Adrenal gland (tissue), 12 donors: ENCODE measurements around the gene SNX20. TPM values are rescaled to one million over a fixed set of nuclear protein-coding genes. Genes with fewer than 3 reads are reported as not detected.

Source experiments
- DNase-seq, 7 donors: peaks; one replicate each; pipeline ENCODE4 v3.0.0-alpha.2; 2019 to 2020
- H3K27ac ChIP-seq, 5 donors: fragments of 200-600 bp; sonication (generic) in 4 of 5; 1 replicate in 3 of 5; 2 replicates in 2 of 5; pipeline versions ENCODE4 v1.5.1 to v1.8.0; 2016 to 2020; ENCODE audit warnings: mild to moderate bottlenecking in 1 of 5
- H3K27me3 ChIP-seq: fragments of 200-600 bp; 2 replicates; pipeline ENCODE4 v1.8.0; 2021
- H3K36me3 ChIP-seq, 2 donors: fragments of 200-600 bp; replicated peaks in 1 of 2; 1 replicate in 1 of 2; 2 replicates in 1 of 2; pipeline versions ENCODE4 v1.5.1 to v1.8.0; 2018 to 2022
- H3K4me1 ChIP-seq, 2 donors: fragments of 200-600 bp; replicated peaks in 1 of 2; 1 replicate in 1 of 2; 2 replicates in 1 of 2; pipeline versions ENCODE4 v1.5.1 to v1.8.0; 2018 to 2021
- H3K4me3 ChIP-seq, 4 donors: fragments of 200-600 bp; sonication (generic) in 3 of 4; one replicate each; pipeline ENCODE4 v1.5.1; 2016 to 2018
- H3K9me3 ChIP-seq, 3 donors: fragments of 200-600 bp; sonication (generic) in 1 of 3; replicated peaks in 1 of 3; 1 replicate in 2 of 3; 2 replicates in 1 of 3; pipeline versions ENCODE4 v1.5.1 to v1.8.0; 2016 to 2021
- POLR2A ChIP-seq, 2 donors: fragments of 450-650 bp; IDR thresholded peaks; one replicate each; pipeline ENCODE4 v1.6.1; 2017; ENCODE audit warnings: antibody characterized with exemption in 2 of 2, mild to moderate bottlenecking in 2 of 2, moderate library complexity in 1 of 2
- WGBS, 4 donors: extraction: QIAGEN DNeasy Blood & Tissue Kit in 2 of 4; methylation state at CpG; one replicate each; pipeline versions ENCODE4 v1.1.5 to v1.1.7; 2013 to 2017; 5-methylcytosine and 5-hydroxymethylcytosine counted together
- intact Hi-C, 2 donors: fragments of 100-400 bp; cut with DNase I; formaldehyde crosslinking; loops; one replicate each; pipeline versions ENCODE4 v1.14.1 to v1.15.0; 2022 to 2023
- polyA plus RNA-seq, 3 donors: library from polyadenylated mRNA; stranded (reverse); fragments of 200-250 nt in 2 of 3; fragments of 350-450 nt in 1 of 3; fragmentation: Illumina TruSeq in 1 of 3; extraction: RNeasy Lipid Tissue Mini Kit (QIAGEN cat#74804) in 1 of 3; gene quantifications; one replicate each; pipeline ENCODE4 v1.2.3, GENCODE V29; 2013 to 2014
- total RNA-seq, 9 donors: library from RNA; depleted of rRNA in 4 of 9; stranded (reverse); fragments of >200 nt in 4 of 9; fragments of 120-200 nt in 1 of 9; fragmentation: NEBNext Ultra II Directional in 1 of 9; extraction: Animal tissue kit (Norgen Biotek cat#: 25700) in 1 of 9; gene quantifications; one replicate each; pipeline versions ENCODE4 v1.1.0 to v1.2.4, GENCODE V29; 2013 to 2023
- TF ChIP-seq, protein P1 (sequence below), 6 experiments: fragments of 450-650 bp in 4 of 6; fragments of 200-600 bp in 2 of 6; sonication (generic) in 1 of 6; IDR thresholded peaks; 1 replicate in 5 of 6; 2 replicates in 1 of 6; pipeline versions ENCODE4 v1.5.1 to v1.8.0; 2016 to 2021; ENCODE audit warnings: antibody characterized with exemption in 6 of 6, mild to moderate bottlenecking in 2 of 6, moderate library complexity in 1 of 6
- donor health status: healthy with polysubstance abuse.
- donor health status: Bipolar disorder and iron deficiency.
- donor health status: DM: yes; HTN: yes; CAD: no.
- donor health status: DM: no; HTN: no; CAD: no.
- donor health status: DM: no; HTN: no; CAD: no.
- donor health status: DM: yes; HTN: yes; CAD: no.

Gene SNX20
- total and polyA plus RNA-seq, 12 donors: 0.12 to 4.0 (median 2.6) TPM

DNA sequence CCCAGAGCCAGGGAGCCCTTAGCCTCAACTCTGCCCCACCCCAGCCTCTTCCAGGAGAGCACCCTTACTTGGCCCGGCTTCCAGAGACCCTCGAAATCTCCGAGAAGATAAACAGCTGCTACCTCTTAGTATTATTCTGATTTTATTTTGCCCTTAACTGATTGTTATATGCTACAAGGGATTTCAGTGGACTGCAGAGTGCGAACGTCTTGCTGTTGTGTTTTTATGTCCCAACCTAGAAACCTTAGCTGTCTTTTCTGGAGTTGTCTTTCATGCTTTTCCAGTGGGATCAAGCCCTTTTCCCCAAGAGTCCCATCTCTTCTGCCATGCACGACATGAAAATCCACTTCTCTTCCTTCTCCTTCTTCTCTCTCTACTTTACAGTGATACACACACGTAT is 47.0 kb downstream of the SNX20 start:
- Histone ChIP-seq H3K4me1 (no peaks in the 10 kb centered on the region), H3K27me3 (no peaks in the 10 kb centered on the region), H3K27ac (no peak overlapping the region), H3K9me3 (no peaks in the 10 kb centered on the region), H3K36me3 (no peaks in the 10 kb centered on the region), H3K4me3 (no peak overlapping the region)
- intact Hi-C loops: no loop called here
- DNase-seq: no peak
- WGBS, 4 donors: 89 to 93% (median 91%) methylated on average over 7 of the region's 7 CpGs
- no peak for TF ChIP-seq POLR2A (IDR thresholded peaks at IDR 0.05)
- TF ChIP-seq, protein P1, sequence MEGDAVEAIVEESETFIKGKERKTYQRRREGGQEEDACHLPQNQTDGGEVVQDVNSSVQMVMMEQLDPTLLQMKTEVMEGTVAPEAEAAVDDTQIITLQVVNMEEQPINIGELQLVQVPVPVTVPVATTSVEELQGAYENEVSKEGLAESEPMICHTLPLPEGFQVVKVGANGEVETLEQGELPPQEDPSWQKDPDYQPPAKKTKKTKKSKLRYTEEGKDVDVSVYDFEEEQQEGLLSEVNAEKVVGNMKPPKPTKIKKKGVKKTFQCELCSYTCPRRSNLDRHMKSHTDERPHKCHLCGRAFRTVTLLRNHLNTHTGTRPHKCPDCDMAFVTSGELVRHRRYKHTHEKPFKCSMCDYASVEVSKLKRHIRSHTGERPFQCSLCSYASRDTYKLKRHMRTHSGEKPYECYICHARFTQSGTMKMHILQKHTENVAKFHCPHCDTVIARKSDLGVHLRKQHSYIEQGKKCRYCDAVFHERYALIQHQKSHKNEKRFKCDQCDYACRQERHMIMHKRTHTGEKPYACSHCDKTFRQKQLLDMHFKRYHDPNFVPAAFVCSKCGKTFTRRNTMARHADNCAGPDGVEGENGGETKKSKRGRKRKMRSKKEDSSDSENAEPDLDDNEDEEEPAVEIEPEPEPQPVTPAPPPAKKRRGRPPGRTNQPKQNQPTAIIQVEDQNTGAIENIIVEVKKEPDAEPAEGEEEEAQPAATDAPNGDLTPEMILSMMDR (IDR thresholded peaks at IDR 0.05): no peak

DNA sequence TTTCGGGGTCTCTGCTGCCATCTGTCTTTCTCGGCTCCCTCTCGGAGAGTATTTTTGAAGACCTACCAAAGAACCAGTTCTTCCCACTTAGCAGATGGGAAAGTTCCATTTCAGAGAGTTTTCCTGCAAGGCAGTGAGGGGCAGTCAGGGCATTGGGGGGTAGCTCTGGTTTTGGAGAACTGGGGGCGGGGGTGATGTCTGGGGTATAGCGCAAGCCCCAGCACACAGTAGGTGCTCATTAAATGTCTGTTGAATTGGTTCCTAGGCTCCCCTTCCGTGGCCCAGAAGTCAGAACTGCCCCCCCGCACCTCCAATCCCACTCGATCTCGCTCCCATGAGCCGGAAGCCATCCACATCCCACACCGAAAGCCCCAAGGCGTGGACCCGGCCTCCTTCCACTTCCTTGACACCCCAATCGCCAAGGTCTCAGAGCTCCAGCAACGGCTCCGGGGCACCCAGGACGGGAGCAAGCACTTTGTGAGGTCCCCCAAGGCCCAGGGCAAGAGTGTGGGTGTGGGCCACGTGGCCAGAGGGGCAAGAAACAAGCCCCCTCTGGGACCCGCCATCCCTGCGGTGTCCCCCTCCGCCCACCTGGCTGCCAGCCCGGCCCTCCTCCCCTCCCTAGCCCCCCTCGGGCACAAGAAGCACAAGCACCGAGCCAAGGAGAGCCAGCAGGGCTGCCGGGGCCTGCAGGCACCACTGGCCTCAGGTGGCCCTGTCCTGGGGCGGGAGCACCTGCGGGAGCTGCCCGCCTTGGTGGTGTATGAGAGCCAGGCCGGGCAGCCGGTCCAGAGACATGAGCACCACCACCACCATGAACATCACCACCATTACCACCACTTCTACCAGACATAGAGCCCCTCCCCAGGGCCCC is 47.9 kb downstream of the SNX20 start:
- no peaks in the 10 kb centered on the region for H3K36me3 ChIP-seq
- no peak overlapping the region for H3K27ac ChIP-seq
- no peak for DNase-seq
- no peaks in the 10 kb centered on the region for H3K9me3 ChIP-seq
- TF ChIP-seq, protein P1 (IDR thresholded peaks at IDR 0.05): no peak
- no peak for TF ChIP-seq POLR2A (IDR thresholded peaks at IDR 0.05)
- whole genome bisulfite sequencing, 4 donors: 93 to 96% (median 94%) methylated on average over 17 to 30 of the region's 30 CpGs
- intact Hi-C loops: no loop called here
- no peaks in the 10 kb centered on the region for H3K27me3 ChIP-seq
- no peaks in the 10 kb centered on the region for H3K4me1 ChIP-seq
- no peak overlapping the region for H3K4me3 ChIP-seq

- TF ChIP-seq POLR2A (IDR thresholded peaks at IDR 0.05): no peak
- TF ChIP-seq, protein P1 (IDR thresholded peaks at IDR 0.05): no peak
- intact Hi-C loops: no loop called here
- 91 to 93% (median 92%) methylated on average over 21 to 22 of the region's 22 CpGs for WGBS, 4 donors
These were observed 49.0 kb downstream of the SNX20 start for GRCh38 chr16:50631985-50632576.

DNA sequence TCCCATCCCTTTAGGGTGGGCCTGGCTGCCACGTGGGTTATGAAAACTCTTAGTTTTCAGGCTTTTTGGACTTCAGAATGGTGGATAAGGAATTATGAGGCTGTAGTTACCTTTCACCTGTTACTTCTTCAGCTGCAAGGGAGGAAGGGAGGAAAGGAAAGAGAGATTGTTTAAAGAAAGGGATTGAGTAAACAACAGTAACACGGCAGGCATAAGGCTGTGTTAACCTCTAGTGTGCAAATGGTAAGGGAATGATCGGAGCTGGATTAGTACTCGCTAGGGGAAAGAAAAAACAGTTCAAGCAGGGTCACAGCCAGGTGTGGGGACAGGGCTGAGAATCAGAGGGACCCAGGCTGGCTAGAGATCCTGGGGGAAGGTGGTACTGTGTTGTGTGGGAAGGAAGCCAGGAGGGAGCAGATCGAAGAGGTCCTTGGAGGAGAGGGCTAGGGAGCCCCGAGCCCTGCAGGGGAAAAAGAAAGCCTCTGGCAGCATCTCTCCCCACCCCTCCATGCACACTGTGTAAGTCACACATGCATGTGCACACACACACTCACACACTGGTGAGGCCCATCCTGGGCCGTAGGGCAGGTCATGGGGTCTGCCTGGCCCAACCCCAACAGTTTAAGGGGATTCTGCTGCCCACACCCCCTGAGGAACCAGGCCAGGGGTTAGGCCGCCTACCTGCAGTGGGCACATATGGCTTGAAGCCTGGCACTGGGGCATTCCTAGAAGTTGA is 49.7 kb downstream of the SNX20 start:
- H3K27me3 ChIP-seq: no peaks in the 10 kb centered on the region
- no peaks in the 10 kb centered on the region for H3K36me3 ChIP-seq
- H3K27ac ChIP-seq: no peak overlapping the region
- H3K4me1 ChIP-seq: no peaks in the 10 kb centered on the region
- TF ChIP-seq, protein P1 (IDR thresholded peaks at IDR 0.05): no peak
- TF ChIP-seq POLR2A (IDR thresholded peaks at IDR 0.05): no peak
- no peaks in the 10 kb centered on the region for H3K9me3 ChIP-seq
- H3K4me3 ChIP-seq: no peak overlapping the region
- intact Hi-C loops: no loop called here
- 76 to 86% (median 82%) methylated on average over 8 of the region's 8 CpGs for WGBS, 4 donors
- DNase-seq: no peak

More at GRCh38 chr16:50631985-50632576, 49.0 kb downstream of the SNX20 start:
- Histone ChIP-seq H3K27me3 (no peaks in the 10 kb centered on the region), H3K27ac (no peak overlapping the region), H3K9me3 (no peaks in the 10 kb centered on the region), H3K4me1 (no peaks in the 10 kb centered on the region), H3K4me3 (no peak overlapping the region), H3K36me3 (no peaks in the 10 kb centered on the region)
- no peak for DNase-seq
